MCF 10A (cell line): ENCODE measurements around the gene WFIKKN2. TPM values are rescaled to one million over a fixed set of nuclear protein-coding genes. Genes with fewer than 3 reads are reported as not detected.

Experiments
- BruUV-seq: library from RNA; stranded (reverse); fragments of 400-500 nt; replicated peaks from 2 replicates; lab custom pipeline; 2021; lab: Mats Ljungman, UMichigan
- CTCF ChIA-PET: fragments of 300-600 bp; sonication (Branson Sonifier 250); formaldehyde crosslinking; extraction: SDS; loops from one replicate; lab custom pipeline; 2021; ENCODE audit warnings: antibody characterized with exemption, inconsistent platforms; lab: Yijun Ruan, JAX
- POLR2A ChIA-PET: fragments of 300-600, 350-650 bp; sonication (Branson Sonifier 250); formaldehyde crosslinking; extraction: SDS; loops from one replicate; lab custom pipeline; 2020; ENCODE audit warnings: antibody characterized with exemption, inconsistent platforms; lab: Yijun Ruan, JAX
- DNase-seq: peaks from one replicate; pipeline ENCODE4 v3.0.0-alpha.2; 2018; ENCODE audit not compliant: unreplicated experiment
- H3K27ac Mint-ChIP-seq: one replicate; pipeline ENCODE4 v1.8.0; 2022; ENCODE audit warnings: mild to moderate bottlenecking, low read depth, mixed read lengths; ENCODE audit not compliant: unreplicated experiment
- H3K27me3 Mint-ChIP-seq: one replicate; pipeline ENCODE4 v1.8.0; 2022; ENCODE audit warnings: mixed read lengths; ENCODE audit not compliant: insufficient read depth, unreplicated experiment
- H3K36me3 Mint-ChIP-seq: one replicate; pipeline ENCODE4 v1.8.0; 2022; ENCODE audit warnings: mild to moderate bottlenecking, moderate library complexity, mixed read lengths; ENCODE audit not compliant: insufficient read depth, unreplicated experiment
- H3K4me1 Mint-ChIP-seq: one replicate; pipeline ENCODE4 v1.8.0; 2022; ENCODE audit warnings: mixed read lengths; ENCODE audit not compliant: insufficient read depth, unreplicated experiment
- H3K4me3 Mint-ChIP-seq: one replicate; pipeline ENCODE4 v1.8.0; 2022; ENCODE audit warnings: mild to moderate bottlenecking, moderate library complexity, mixed read lengths; ENCODE audit not compliant: unreplicated experiment
- H3K9me3 Mint-ChIP-seq: one replicate; pipeline ENCODE4 v1.8.0; 2022; ENCODE audit warnings: mixed read lengths; ENCODE audit not compliant: unreplicated experiment
- CTCF ChIP-seq: fragments of 200-600 bp; IDR thresholded peaks from one replicate; pipeline ENCODE4 v1.8.0; 2022; ENCODE audit warnings: antibody characterized with exemption, mild to moderate bottlenecking; ENCODE audit not compliant: unreplicated experiment
- intact Hi-C: fragments of 100-400 bp; cut with micrococcal nuclease; formaldehyde crosslinking; loops from 2 replicates; pipeline ENCODE4 v1.14.1; 2022
- total RNA-seq: library from RNA; stranded (reverse); gene quantifications from 2 replicates; pipeline ENCODE4 v1.2.3, GENCODE V29; 2022

WFIKKN2 gene
- total RNA-seq, 1 experiment from 2014 or later, result not detected

GRCh38 chr17:50816271-50816670, 19.1 kb upstream of the WFIKKN2 start:
- ChIA-PET CTCF (interaction anchor here (0.5 to 2.0 kb wide), 6 partner anchors 10 to 141 kb away, joined by 3 to 8 read pairs (median 6); no protein-coding TSS in a partner anchor), POLR2A (interaction anchor here (0.8 kb wide), 1 partner anchor 50 kb away, joined by 3 read pairs; the partner anchor contains the start of gene TOB1)
- no TSS peak for BruUV-seq
- Mint-ChIP-seq H3K9me3 (peaks cover 6% of the 10 kb centered on the region), H3K36me3 (no peaks in the 10 kb centered on the region), H3K4me3 (no peak overlapping the region), H3K27me3 (no peaks in the 10 kb centered on the region), H3K27ac (no peak overlapping the region), H3K4me1 (peaks cover 14% of the 10 kb centered on the region)
- DNase-seq, result no peak
- intact Hi-C loops, result no loop called here
- no peak for TF ChIP-seq CTCF

- ChIA-PET POLR2A (interaction anchor here (0.8 kb wide), 2 partner anchors 30 to 50 kb away, joined by 3 read pairs; partner anchors contain the start of gene TOB1), CTCF (interaction anchor here (0.6 to 2.1 kb wide), 7 partner anchors 11 to 141 kb away, joined by 3 to 8 read pairs (median 7); no protein-coding TSS in a partner anchor)
- peak; percentile 53 for TF ChIP-seq CTCF
- H3K36me3 Mint-ChIP-seq, result no peaks in the 10 kb centered on the region
- H3K4me3 Mint-ChIP-seq, result no peak overlapping the region
- DNase-seq, result peak; percentile 26
- no peaks in the 10 kb centered on the region for H3K27me3 Mint-ChIP-seq
- peaks cover 14% of the 10 kb centered on the region for H3K4me1 Mint-ChIP-seq
- no TSS peak for BruUV-seq
- no peak overlapping the region for H3K27ac Mint-ChIP-seq
- peaks cover 6% of the 10 kb centered on the region for H3K9me3 Mint-ChIP-seq
- intact Hi-C loops, result no loop called here
These were observed 18.3 kb upstream of the WFIKKN2 start for GRCh38 chr17:50816771-50817751.

- Mint-ChIP-seq H3K27ac (no peak overlapping the region), H3K36me3 (no peaks in the 10 kb centered on the region), H3K27me3 (no peaks in the 10 kb centered on the region), H3K4me3 (no peak overlapping the region), H3K4me1 (peaks cover 14% of the 10 kb centered on the region), H3K9me3 (peaks cover 6% of the 10 kb centered on the region)
- POLR2A ChIA-PET, result interaction anchor here (0.8 kb wide), 1 partner anchor 31 kb away, joined by 3 read pairs; no protein-coding TSS in a partner anchor
- no TSS peak for BruUV-seq
- CTCF ChIA-PET, result interaction anchor here (1.2 to 2.1 kb wide), 6 partner anchors 12 to 33 kb away, joined by 3 to 8 read pairs (median 7); no protein-coding TSS in a partner anchor
- peak; percentile 48 for DNase-seq
- intact Hi-C loops, result no loop called here
- TF ChIP-seq CTCF, result no peak
These were observed 17.5 kb upstream of the WFIKKN2 start for GRCh38 chr17:50817838-50818237.

- H3K4me1 Mint-ChIP-seq, result peaks cover 14% of the 10 kb centered on the region
- no TSS peak for BruUV-seq
- H3K4me3 Mint-ChIP-seq, result no peak overlapping the region
- POLR2A ChIA-PET, result interaction anchor here (0.6 to 0.8 kb wide), 3 partner anchors 14 to 157 kb away, joined by 3 to 4 read pairs (median 3); no protein-coding TSS in a partner anchor
- intact Hi-C loops, result no loop called here
- no peaks in the 10 kb centered on the region for H3K27me3 Mint-ChIP-seq
- H3K9me3 Mint-ChIP-seq, result peaks cover 6% of the 10 kb centered on the region
- CTCF ChIA-PET, result interaction anchor here (1.2 to 2.1 kb wide), 6 partner anchors 12 to 34 kb away, joined by 3 to 8 read pairs (median 7); no protein-coding TSS in a partner anchor
- no peak for DNase-seq
- H3K27ac Mint-ChIP-seq, result no peak overlapping the region
- TF ChIP-seq CTCF, result no peak
- no peaks in the 10 kb centered on the region for H3K36me3 Mint-ChIP-seq
These were observed 17.1 kb upstream of the WFIKKN2 start for GRCh38 chr17:50818261-50818660.
